Vagina (tissue), 2 donors: ENCODE results near the gene AK4.

Source experiments
- POLR2AphosphoS5 ChIP-seq, 2 donors: sonication (generic); formaldehyde crosslinking; IDR thresholded peaks; one replicate each; pipeline ENCODE4 v1.9.0; 2017; ENCODE audit warnings: antibody characterized with exemption in 2 of 2, mild to moderate bottlenecking in 2 of 2, low read depth in 1 of 2; ENCODE audit not compliant: insufficient read depth in 1 of 2
- TF ChIP-seq, protein P1 (sequence below), 3 experiments: fragments of 450-650 bp in 2 of 3; fragments of 200-600 bp in 1 of 3; sonication (generic) in 1 of 3; IDR thresholded peaks; one replicate each; pipeline ENCODE4 v1.5.1; 2017 to 2019; ENCODE audit warnings: antibody characterized with exemption in 3 of 3, mild to moderate bottlenecking in 2 of 3, moderate library complexity in 2 of 3

DNA sequence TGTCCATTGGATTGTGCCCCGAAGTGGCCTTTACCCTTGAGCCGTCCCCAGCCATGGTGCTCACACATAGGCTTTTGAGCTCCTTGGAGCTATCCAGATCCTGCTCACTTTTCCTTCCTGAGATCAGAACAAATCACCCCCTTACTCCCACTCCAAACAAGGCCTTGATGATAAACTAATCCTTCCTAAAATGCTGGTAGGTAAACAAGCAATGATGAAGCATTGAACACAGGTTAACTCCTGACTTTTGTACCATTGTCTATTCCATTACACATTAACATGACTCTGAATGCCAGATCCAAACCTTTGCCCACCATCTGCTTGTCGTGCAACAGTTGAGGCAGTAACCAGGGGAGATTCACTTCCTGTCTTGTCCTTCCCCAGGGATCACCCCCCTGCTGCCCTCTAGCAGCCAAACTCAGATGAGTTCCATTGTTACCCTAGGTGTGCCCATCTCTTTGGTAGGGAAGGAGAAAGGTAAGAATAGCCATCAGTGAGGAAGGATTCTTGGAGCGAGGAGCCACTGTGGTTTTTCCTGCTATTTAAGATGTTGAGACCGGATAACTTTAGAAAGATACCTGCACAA is 81.8 kb downstream of the AK4 start:
- no peak for TF ChIP-seq POLR2AphosphoS5 (IDR thresholded peaks at IDR 0.05; ENCODE audit: insufficient read depth in 1 of 2, low read depth in 1 of 2)
- TF ChIP-seq, protein P1, sequence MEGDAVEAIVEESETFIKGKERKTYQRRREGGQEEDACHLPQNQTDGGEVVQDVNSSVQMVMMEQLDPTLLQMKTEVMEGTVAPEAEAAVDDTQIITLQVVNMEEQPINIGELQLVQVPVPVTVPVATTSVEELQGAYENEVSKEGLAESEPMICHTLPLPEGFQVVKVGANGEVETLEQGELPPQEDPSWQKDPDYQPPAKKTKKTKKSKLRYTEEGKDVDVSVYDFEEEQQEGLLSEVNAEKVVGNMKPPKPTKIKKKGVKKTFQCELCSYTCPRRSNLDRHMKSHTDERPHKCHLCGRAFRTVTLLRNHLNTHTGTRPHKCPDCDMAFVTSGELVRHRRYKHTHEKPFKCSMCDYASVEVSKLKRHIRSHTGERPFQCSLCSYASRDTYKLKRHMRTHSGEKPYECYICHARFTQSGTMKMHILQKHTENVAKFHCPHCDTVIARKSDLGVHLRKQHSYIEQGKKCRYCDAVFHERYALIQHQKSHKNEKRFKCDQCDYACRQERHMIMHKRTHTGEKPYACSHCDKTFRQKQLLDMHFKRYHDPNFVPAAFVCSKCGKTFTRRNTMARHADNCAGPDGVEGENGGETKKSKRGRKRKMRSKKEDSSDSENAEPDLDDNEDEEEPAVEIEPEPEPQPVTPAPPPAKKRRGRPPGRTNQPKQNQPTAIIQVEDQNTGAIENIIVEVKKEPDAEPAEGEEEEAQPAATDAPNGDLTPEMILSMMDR (IDR thresholded peaks at IDR 0.05): no peak
